Effector CD4-positive, alpha-beta T cell (primary cell): Measurements from ENCODE around the gene C2orf72.
A peak's percentile ranks its signal among the peaks of the same experiment; 100 is the strongest.
"Not testable (repeated sequence)": the region's sequence is repeated elsewhere in the genome, so short reads cannot be mapped to it uniquely, and the experiment has no call there.

Experiments
- DNase-seq: peaks from one replicate; pipeline ENCODE4 v3.0.0-alpha.2; 2020

C2orf72 gene

DNA sequence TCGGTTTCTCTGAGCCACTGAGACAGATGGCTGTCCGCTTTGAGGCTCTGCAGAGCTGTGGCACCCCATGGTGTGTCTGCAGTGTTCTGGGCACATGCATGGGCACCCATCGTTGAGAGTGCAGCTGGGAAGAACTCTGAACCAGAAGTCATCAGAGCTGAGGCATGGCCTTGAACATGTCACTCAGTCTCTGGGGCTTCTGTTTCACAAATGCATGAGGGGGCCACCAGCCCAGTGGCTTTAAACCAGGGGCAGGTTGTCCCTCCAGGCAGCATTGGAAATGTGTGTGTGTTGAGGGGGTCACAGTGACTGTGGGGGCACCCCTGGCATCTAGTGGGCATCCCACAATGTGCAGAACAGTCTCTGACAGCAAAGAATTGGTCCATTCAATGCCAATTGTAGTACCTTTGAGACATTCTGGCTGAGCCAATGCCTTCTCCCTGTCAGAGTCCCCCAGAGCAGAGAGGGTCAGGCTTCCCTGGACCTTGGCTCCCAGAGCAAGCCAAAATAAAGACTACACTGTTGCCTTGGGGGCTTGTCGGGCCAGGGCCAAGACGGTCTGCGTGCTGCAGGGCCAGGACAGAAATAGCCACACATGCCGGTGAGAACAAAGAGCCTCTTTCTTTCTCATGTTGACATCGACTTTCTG, 10.1 kb downstream of the C2orf72 start:
- no peak for DNase-seq

DNA sequence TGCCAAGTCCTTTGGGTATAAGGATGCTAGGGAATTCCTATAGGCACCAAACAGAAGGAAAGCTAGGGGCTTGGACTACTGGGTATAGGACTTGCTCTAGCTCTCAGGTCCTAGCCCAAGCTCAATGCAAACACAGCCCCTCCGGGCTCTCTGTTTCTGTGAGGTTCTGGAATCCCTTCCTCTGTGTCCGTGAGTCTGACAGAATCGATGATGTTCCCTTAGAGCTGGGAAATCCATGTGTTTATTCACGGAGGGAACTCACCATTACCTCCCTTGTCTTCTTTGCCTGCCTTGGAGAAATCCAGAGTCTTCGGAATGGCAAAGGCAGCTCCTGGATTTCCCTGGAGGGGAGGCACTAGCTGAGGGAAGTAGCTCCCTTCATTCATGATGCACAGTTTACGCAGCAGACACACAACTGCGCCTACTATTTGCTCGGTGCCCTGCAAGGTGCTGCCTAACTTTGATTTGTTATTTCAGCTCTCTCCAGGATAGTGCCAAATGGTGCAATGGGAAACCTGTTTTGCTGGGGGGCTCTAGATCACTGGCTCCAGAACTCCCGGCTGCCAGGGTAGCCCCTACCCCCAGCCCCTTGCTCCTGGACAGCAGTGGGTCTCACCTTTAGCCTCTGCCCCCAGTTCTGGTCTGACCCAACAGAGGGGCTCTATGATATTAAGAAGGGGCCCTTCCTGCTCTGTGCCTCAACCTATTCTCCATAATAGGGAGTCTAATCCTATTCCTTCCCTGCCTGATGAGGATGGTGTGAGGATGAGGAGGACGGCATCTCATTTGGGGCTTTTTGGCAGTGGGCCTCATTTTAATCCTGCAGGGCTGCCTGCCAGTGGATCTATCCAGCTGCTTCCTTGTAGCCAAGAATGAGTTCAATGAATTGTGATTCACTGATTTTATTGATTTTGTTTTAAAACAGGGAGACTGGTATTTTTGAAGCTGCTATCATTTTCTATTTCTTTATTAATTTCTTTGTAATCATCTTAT, 10.9 kb downstream of the C2orf72 start:
- DNase-seq = no peak

GRCh38 chr2:231049286-231050017, 12.1 kb downstream of the C2orf72 start:
- no peak for DNase-seq

GRCh38 chr2:231050018-231050901, 12.9 kb downstream of the C2orf72 start:
- DNase-seq = no peak

DNA sequence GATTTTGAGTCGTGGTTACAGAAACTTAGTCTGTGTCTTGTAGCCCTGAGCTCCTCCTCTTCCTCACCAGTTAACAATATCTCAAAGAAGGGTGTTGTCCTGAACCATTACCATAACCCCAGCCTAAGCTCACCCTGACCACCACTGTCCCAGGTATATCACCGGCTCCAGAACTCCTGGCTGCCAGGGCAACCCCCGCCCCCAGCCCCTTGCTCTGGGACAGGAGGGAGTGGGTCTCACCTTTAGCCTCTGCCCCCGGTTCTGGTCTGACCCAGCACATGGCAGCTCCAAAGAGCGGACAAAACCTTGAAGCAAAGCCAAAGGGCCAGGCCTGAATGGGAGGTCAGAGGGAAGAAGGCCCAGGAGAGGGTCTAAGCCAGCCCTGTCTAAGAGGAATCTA, 13.8 kb downstream of the C2orf72 start:
- no peak for DNase-seq

DNA sequence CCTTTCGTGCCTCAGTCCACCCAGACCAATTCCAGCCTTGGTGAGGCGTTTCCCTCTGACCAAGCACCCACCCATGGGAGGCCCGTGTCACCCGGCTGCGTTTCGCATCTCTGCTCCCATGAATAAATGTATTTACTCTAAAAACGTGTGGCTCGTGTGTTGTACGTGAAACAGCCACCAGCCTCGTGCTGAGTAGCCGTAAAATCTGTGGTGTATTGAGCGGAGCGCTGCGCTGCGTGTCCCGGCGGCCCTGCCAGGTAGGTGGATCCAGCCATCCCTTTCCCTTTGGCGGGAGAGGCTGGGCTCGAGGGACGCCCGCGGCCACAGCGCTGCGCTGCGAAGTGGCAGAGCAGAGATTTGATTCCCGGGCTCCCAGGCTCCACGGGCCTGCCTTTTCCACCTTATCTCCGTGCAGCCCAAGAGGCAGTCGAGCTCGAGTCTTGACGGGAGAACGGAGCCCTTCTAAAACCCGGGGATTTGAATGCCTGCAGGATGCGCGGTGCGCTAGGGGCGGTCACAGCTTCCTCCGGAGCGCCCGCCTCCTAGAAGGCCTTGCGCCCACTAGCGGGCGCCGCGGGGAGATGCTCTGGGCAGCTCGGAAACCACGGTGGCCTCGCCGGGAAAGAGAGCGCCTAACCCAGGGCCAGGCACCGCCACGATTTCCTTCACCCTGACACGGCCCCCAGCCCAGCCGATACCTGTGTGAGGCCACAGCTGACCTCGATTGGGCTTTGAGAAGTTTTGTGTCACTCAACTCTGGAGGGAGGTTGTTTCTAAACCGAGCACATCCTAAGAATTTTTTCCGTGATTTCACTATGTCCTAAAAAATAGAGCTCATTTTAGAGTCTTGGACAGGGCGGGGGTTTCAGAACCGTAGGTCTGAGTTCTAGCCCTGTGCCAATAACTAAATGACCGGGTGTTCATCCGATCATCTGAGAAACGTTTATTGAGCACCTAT, 15.4 kb downstream of the C2orf72 start:
- DNase-seq = peak; percentile 73

GRCh38 chr2:231053846-231054245, 16.5 kb downstream of the C2orf72 start:
- DNase-seq = no peak

GRCh38 chr2:231056453-231057416, 19.4 kb downstream of the C2orf72 start, which contains the start of gene PSMD1:
PSMD1 (plus strand) TSS chr2:231056867; CDS start chr2:231057026, 159 bp downstream.
- peak; percentile 90 for DNase-seq

DNA sequence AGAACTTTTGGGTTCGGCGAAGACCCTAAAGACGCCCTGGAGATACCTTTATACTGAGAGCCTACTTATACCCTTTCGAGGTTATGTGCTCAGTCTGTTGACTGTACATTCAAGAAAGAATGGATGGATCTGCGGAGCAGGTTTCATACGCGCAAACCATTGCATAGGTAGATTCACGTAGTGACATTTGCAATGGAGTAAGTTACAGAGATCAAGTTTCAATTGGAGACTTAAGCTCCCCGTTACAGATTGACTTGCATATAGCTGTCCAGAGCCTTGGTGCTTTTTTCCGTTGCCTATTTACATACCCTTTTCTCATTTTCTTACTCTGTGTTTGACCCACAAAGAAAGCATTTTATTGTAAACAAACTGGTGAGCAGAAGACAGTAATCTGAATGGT, 20.3 kb downstream of the C2orf72 start:
- no peak for DNase-seq

DNA sequence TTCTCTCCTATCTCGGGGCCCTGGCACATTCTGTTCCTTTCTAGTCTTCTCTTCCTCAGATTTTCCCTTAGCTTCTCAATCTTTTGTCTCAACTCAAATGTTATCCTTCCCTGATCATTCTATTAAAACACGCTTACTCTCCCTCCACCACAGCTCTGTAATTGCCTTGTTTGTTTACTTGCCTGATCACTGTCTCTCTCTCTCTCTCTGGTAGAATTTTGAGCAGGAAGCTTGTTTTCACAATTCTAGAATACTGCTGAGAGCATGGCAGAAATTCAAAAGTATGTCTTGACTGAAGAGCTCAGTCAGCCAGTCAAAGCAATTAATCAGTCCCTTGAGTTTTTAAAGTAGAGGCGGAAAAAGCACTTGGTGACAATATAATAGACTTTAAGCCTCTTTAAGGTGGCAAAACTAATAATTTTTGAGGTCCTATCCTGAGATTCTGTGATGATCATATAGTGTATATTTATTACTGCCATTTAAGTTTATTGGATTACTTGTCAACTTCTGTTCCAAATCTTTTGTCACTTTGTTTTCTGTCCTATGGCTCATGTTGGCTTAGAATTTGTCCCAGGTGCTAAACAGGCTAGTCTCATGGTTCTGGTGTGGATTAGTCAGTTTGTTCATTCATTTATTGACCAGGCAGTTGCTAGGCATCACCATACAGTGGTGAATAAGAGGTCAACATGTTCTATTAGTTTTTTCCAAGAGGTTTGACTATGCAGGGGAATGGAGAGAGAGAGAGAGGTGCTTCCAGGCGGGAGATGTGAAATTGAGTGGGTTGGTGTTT, 21.6 kb downstream of the C2orf72 start:
- no peak for DNase-seq

GRCh38 chr2:231059756-231060155, 22.4 kb downstream of the C2orf72 start:
- DNase-seq = no peak

GRCh38 chr2:231062776-231063175, 25.5 kb downstream of the C2orf72 start:
- DNase-seq = no peak

DNA sequence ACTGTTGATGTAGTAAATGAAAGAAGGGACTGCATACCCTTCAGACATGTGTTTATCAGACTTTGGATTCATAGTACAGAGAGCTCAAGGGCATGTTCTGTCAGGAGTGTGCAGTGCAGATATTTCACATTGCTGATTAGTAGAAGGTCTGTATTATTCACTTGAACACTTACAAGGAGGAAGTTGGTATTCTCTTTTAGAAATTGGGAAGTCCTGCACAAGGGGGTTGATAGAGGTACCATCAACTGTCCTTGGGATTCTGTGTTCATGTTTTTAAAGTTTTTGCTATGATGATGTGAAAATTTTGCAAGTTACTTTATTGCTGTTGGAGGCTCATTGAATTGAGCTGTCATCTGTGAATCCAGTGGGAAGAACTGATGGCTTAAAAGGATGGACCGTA, 26.0 kb downstream of the C2orf72 start:
- no peak for DNase-seq

- no peak for DNase-seq
These were observed 28.6 kb downstream of the C2orf72 start for GRCh38 chr2:231065966-231066365.

- not testable (repeated sequence) for DNase-seq
These were observed 30.2 kb downstream of the C2orf72 start for GRCh38 chr2:231067531-231067930.

GRCh38 chr2:231068525-231069222, 31.4 kb downstream of the C2orf72 start:
- no peak for DNase-seq

DNA sequence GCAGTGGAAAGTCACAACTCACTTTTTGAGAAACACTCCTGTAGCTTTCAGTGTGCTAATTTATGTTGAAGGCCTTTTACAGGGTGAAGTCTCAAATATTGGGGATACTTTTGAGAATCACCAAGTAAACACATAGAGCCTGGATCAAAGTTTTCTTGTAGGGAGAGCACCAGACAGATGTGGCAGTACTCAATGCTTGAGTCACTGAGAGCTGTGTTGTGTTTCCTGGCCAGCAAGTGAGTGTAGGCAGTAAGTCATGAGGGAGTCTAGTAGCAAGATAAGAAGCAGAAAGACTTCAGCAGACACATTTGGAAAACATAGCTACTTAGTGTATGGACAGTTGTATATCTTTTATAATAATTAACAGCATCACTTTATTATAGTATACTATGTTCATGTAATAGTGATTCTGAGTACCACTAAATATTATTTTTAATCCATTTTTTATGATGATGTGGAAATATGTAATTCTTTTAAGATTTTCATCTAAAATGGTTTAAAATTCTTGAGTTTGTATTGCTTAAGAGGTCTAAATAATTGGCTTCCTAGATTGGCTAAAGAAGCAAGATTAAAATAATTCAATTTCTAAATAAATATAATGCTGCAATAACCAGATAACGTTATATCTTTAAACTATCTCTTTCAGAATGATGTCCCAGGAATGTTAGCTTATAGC, 32.2 kb downstream of the C2orf72 start:
- DNase-seq = no peak

DNA sequence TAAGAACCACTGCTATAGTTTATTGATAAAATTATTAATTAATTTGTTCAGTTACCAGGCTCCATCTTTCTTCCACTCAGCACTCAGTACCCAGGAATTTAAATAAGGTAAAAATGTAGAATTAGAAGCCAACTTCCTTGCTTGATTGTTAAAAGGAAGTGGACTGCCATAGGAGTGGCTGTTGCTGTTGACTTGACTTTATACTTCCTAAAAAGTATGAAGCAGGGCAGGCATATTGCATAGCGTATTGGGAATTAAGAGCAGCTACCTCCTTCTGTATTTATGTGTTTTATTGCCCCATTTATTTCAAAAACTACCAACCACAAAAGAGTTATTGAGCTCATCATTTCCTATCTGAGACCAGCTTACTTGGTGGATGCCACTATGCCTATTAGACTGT, 47.2 kb downstream of the C2orf72 start:
- DNase-seq = no peak
